Lung microvascular endothelial cell (primary cell): ENCODE data around the gene CLTRN. TPM values are rescaled to one million over a fixed set of nuclear protein-coding genes. Genes with fewer than 3 reads are reported as not detected.
"Not testable (repeated sequence)": the region's sequence is repeated elsewhere in the genome, so short reads cannot be mapped to it uniquely, and the experiment has no call there.

ENCODE experiments used
- DNase-seq, 2 donors: peaks; one replicate each; pipeline versions ENCODE4 v3.0.0 to v3.0.0-alpha.2; 2010; ENCODE audit warnings: low read depth in 2 of 2
- total RNA-seq: library from RNA; depleted of rRNA; stranded (reverse); fragments of >200 nt; gene quantifications from 2 replicates; pipeline ENCODE4 v1.2.1, GENCODE V29; 2014

The CLTRN gene
- under 0.01 TPM in 1 of 2 replicates, not detected in the other for total RNA-seq

GRCh38 chrX:15664487-15665444 lies at the start of gene CLTRN:
CLTRN (minus strand) TSS chrX:15664805; CDS start chrX:15664775, 30 bp downstream.
- no peak for DNase-seq

- not testable (repeated sequence) for DNase-seq
Observed at GRCh38 chrX:15704273-15704672, 39.7 kb upstream of the CLTRN start.

GRCh38 chrX:15703809-15704208 lies 39.2 kb upstream of the CLTRN start:
- DNase-seq: not testable (repeated sequence)

- no peak for DNase-seq
Observed at GRCh38 chrX:15702488-15703371, 38.1 kb upstream of the CLTRN start.

GRCh38 chrX:15696516-15696915 lies 31.9 kb upstream of the CLTRN start:
- DNase-seq: no peak

- DNase-seq: no peak
Observed at GRCh38 chrX:15694941-15695451, 30.4 kb upstream of the CLTRN start.

- peak; percentile 62 to 80 for DNase-seq
Observed at GRCh38 chrX:15686818-15687685, 22.4 kb upstream of the CLTRN start.

GRCh38 chrX:15683193-15683592 lies 18.6 kb upstream of the CLTRN start:
- DNase-seq: no peak

- no peak for DNase-seq
Observed at GRCh38 chrX:15681433-15681832, 16.8 kb upstream of the CLTRN start.

- DNase-seq: peak in 1 of 2 donors; percentile 12
Observed at GRCh38 chrX:15680401-15680800, 15.8 kb upstream of the CLTRN start.

GRCh38 chrX:15679246-15679645 lies 14.6 kb upstream of the CLTRN start:
- no peak for DNase-seq

- DNase-seq: no peak
Observed at GRCh38 chrX:15678339-15678738, 13.7 kb upstream of the CLTRN start.

GRCh38 chrX:15676886-15677285 lies 12.3 kb upstream of the CLTRN start:
- no peak for DNase-seq

- peak in 1 of 2 donors; percentile 82 for DNase-seq
Observed at GRCh38 chrX:15675490-15675921, 10.9 kb upstream of the CLTRN start.

GRCh38 chrX:15674841-15675489 lies 10.4 kb upstream of the CLTRN start:
- DNase-seq: peak; percentile 95 to 99

GRCh38 chrX:15674514-15674840 lies 9.9 kb upstream of the CLTRN start:
- no peak for DNase-seq

- DNase-seq: no peak
Observed at GRCh38 chrX:15673970-15674369, 9.4 kb upstream of the CLTRN start.

- DNase-seq: no peak
Observed at GRCh38 chrX:15672881-15673280, 8.3 kb upstream of the CLTRN start.

- no peak for DNase-seq
Observed at GRCh38 chrX:15663439-15663838, 1.2 kb downstream of the CLTRN start.

GRCh38 chrX:15654804-15655203 lies 9.8 kb downstream of the CLTRN start:
- DNase-seq: not testable (repeated sequence)
